Osteoblast (primary cell): ENCODE measurements around the gene ADGRD1. TPM values are rescaled to one million over a fixed set of nuclear protein-coding genes. Genes with fewer than 3 reads are reported as not detected.
A peak's percentile ranks its signal among the peaks of the same experiment; 100 is the strongest.

ENCODE experiments used
- DNase-seq: peaks from one replicate; pipeline ENCODE4 v3.0.0; 2011; ENCODE audit warnings: low spot score, mixed read lengths; ENCODE audit not compliant: insufficient read length; ENCODE audit errors: missing footprints
- H2AFZ ChIP-seq: 2 replicates; pipeline ENCODE4 v1.6.0; 2011; ENCODE audit warnings: mild to moderate bottlenecking, low read length
- H3K27ac ChIP-seq: 2 replicates; pipeline ENCODE4 v1.5.1; 2011; ENCODE audit warnings: mild to moderate bottlenecking, low read depth, low read length, moderate library complexity
- H3K27me3 ChIP-seq: 2 replicates; pipeline ENCODE4 v1.6.0; 2012; ENCODE audit warnings: mild to moderate bottlenecking, control low read depth, inconsistent platforms, low read length, moderate library complexity; ENCODE audit not compliant: insufficient read depth
- H3K36me3 ChIP-seq: 2 replicates; pipeline ENCODE4 v1.5.1; 2011; ENCODE audit warnings: mild to moderate bottlenecking, low read length, control low read depth, moderate library complexity; ENCODE audit not compliant: insufficient read depth
- H3K4me1 ChIP-seq: 2 replicates; pipeline ENCODE4 v1.5.1; 2011; ENCODE audit warnings: mild to moderate bottlenecking, low read length, control low read depth, moderate library complexity; ENCODE audit not compliant: insufficient read depth
- H3K4me2 ChIP-seq: 2 replicates; pipeline ENCODE4 v1.6.0; 2011; ENCODE audit warnings: mild to moderate bottlenecking, low read length; ENCODE audit not compliant: insufficient read depth
- H3K4me3 ChIP-seq: fragments of 200-600 bp; sonication (generic); 3 replicates; pipeline ENCODE4 v1.5.1; 2012; ENCODE audit warnings: mild to moderate bottlenecking, low read length, inconsistent platforms; ENCODE audit not compliant: insufficient read depth
- H3K79me2 ChIP-seq: 2 replicates; pipeline ENCODE4 v1.6.0; 2012; ENCODE audit warnings: mild to moderate bottlenecking, low read length, control low read depth, inconsistent platforms; ENCODE audit not compliant: insufficient read depth
- H3K9me3 ChIP-seq: 2 replicates; pipeline ENCODE4 v1.5.1; 2011; ENCODE audit warnings: low read depth, low read length, control low read depth
- H4K20me1 ChIP-seq: 2 replicates; pipeline ENCODE4 v1.6.0; 2012; ENCODE audit warnings: mild to moderate bottlenecking, low read length, control low read depth; ENCODE audit not compliant: insufficient read depth
- total RNA-seq: library from RNA; depleted of rRNA; stranded (reverse); fragments of >200 nt; gene quantifications from 2 replicates; pipeline ENCODE4 v1.2.3, GENCODE V29; 2012
- TF ChIP-seq, protein P1 (sequence below): IDR thresholded peaks from 2 replicates; pipeline ENCODE4 v1.5.1; 2011; ENCODE audit warnings: mild to moderate bottlenecking, low read depth, low read length, moderate library complexity; ENCODE audit errors: extremely low read depth

The ADGRD1 gene
- total RNA-seq, 1 donor: 0.72 TPM

GRCh38 chr12:131094831-131095805 lies 141.4 kb downstream of the ADGRD1 start:
- Histone ChIP-seq H3K27ac (no peak overlapping the region), H4K20me1 (no peaks in the 10 kb centered on the region), H2AFZ (no peak overlapping the region), H3K9me3 (no peaks in the 10 kb centered on the region), H3K27me3 (no peaks in the 10 kb centered on the region), H3K4me1 (no peaks in the 10 kb centered on the region), H3K4me3 (no peak overlapping the region), H3K4me2 (no peak overlapping the region), H3K36me3 (no peaks in the 10 kb centered on the region), H3K79me2 (no peaks in the 10 kb centered on the region)
- DNase-seq: peak; percentile 60
- TF ChIP-seq, protein P1, sequence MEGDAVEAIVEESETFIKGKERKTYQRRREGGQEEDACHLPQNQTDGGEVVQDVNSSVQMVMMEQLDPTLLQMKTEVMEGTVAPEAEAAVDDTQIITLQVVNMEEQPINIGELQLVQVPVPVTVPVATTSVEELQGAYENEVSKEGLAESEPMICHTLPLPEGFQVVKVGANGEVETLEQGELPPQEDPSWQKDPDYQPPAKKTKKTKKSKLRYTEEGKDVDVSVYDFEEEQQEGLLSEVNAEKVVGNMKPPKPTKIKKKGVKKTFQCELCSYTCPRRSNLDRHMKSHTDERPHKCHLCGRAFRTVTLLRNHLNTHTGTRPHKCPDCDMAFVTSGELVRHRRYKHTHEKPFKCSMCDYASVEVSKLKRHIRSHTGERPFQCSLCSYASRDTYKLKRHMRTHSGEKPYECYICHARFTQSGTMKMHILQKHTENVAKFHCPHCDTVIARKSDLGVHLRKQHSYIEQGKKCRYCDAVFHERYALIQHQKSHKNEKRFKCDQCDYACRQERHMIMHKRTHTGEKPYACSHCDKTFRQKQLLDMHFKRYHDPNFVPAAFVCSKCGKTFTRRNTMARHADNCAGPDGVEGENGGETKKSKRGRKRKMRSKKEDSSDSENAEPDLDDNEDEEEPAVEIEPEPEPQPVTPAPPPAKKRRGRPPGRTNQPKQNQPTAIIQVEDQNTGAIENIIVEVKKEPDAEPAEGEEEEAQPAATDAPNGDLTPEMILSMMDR: no peak

DNA sequence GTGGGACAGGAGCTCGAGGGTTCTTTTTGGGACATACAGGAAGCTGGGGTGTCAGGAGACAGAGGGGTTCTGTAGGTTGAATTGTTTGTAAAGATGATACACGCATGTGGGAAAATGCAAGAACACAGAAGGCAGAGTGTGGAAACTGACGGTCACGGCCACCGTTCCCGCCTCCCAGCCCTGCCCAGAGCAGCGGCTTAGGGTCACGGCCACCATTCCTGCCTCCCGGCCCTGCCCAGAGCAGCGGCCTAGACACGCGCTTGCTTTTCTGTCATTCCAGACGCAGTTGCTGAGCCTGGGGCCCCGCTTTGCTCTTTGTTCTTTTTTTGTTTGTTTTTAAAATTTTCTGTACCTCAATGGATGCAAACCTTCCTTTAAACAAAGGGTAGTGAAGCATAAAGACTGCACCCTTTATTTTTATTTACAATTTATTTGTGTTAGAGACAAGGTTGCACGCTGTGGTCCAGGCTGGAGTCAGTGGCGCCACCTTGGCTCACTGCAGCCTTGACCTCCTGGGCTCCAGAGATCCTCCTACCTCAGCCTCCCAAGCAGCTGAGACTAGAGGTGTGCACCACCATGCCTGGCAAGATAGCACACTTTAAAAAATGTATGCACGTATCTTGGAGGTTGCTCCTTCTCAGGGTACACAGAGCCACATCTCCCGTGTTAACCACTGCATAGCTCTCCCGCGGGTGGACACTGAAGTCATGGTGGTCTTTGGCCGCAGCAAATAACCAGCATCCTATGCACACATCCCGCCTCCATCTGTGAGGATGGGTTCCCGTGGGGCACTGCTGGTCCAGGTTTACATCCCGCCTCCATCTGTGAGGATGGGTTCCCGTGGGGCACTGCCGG lies 142.3 kb downstream of the ADGRD1 start:
- no peak overlapping the region for H2AFZ ChIP-seq
- H3K4me3 ChIP-seq: no peak overlapping the region
- no peaks in the 10 kb centered on the region for H4K20me1 ChIP-seq
- H3K79me2 ChIP-seq: no peaks in the 10 kb centered on the region
- no peaks in the 10 kb centered on the region for H3K4me1 ChIP-seq
- H3K4me2 ChIP-seq: no peak overlapping the region
- TF ChIP-seq, protein P1: no peak
- H3K27me3 ChIP-seq: no peaks in the 10 kb centered on the region
- H3K27ac ChIP-seq: no peak overlapping the region
- no peaks in the 10 kb centered on the region for H3K9me3 ChIP-seq
- DNase-seq: peak; percentile 68
- no peaks in the 10 kb centered on the region for H3K36me3 ChIP-seq

- Histone ChIP-seq H3K36me3 (no peaks in the 10 kb centered on the region), H2AFZ (no peak overlapping the region), H3K27me3 (no peaks in the 10 kb centered on the region), H3K79me2 (no peaks in the 10 kb centered on the region), H3K4me1 (no peaks in the 10 kb centered on the region), H3K9me3 (no peaks in the 10 kb centered on the region), H3K27ac (no peak overlapping the region), H3K4me3 (no peak overlapping the region), H3K4me2 (no peak overlapping the region), H4K20me1 (no peaks in the 10 kb centered on the region)
- peak; percentile 58 for DNase-seq
- TF ChIP-seq, protein P1: no peak
Measured at GRCh38 chr12:131096681-131097181, 143.0 kb downstream of the ADGRD1 start.
